Lung (tissue), 12 donors: ENCODE results near the gene PLA2G4F. TPM values are rescaled to one million over a fixed set of nuclear protein-coding genes. Genes with fewer than 3 reads are reported as not detected.

ENCODE experiments used
- ATAC-seq: fragments of 200-7000 bp; cut with Tn5 transposase; one replicate; pipeline ENCODE4 v1.9.1; 2020; ENCODE audit warnings: moderate number of reproducible peaks; ENCODE audit not compliant: insufficient read depth, low FRiP score
- DNase-seq, 3 donors: peaks; one replicate each; pipeline ENCODE4 v3.0.0-alpha.2; 2013 to 2017
- H3K27ac ChIP-seq, 2 donors: one replicate each; pipeline ENCODE4 v1.5.1; 2013; ENCODE audit warnings: mild to moderate bottlenecking in 2 of 2, moderate library complexity in 2 of 2, control low read depth in 1 of 2, inconsistent platforms in 1 of 2, low read depth in 1 of 2, low read length in 1 of 2
- H3K27me3 ChIP-seq, 3 donors: one replicate each; pipeline ENCODE4 v1.5.1; 2013; ENCODE audit warnings: low read length in 2 of 3; ENCODE audit not compliant: control insufficient read depth in 3 of 3, insufficient read depth in 3 of 3
- H3K36me3 ChIP-seq, 4 donors: one replicate each; pipeline ENCODE4 v1.5.1; 2013; ENCODE audit warnings: low read length in 4 of 4, mild to moderate bottlenecking in 1 of 4, moderate library complexity in 1 of 4; ENCODE audit not compliant: control insufficient read depth in 4 of 4, insufficient read depth in 4 of 4
- H3K4me1 ChIP-seq, 5 donors: one replicate each; pipeline ENCODE4 v1.5.1; 2013; ENCODE audit warnings: low read length in 5 of 5, mild to moderate bottlenecking in 2 of 5, moderate library complexity in 1 of 5; ENCODE audit not compliant: control insufficient read depth in 5 of 5, insufficient read depth in 5 of 5
- H3K4me3 ChIP-seq: one replicate; pipeline ENCODE4 v1.5.1; 2013; ENCODE audit warnings: mild to moderate bottlenecking, control low read depth, moderate library complexity
- H3K9ac ChIP-seq, 2 donors: one replicate each; pipeline ENCODE4 v1.5.1; 2013; ENCODE audit warnings: low read length in 2 of 2, control low read depth in 1 of 2; ENCODE audit not compliant: insufficient read depth in 1 of 2
- H3K9me3 ChIP-seq, 4 donors: one replicate each; pipeline ENCODE4 v1.5.1; 2013; ENCODE audit warnings: low read length in 3 of 4, mild to moderate bottlenecking in 1 of 4, moderate library complexity in 1 of 4; ENCODE audit not compliant: control insufficient read depth in 4 of 4, insufficient read depth in 3 of 4
- WGBS, 2 donors: extraction: QIAGEN DNeasy Blood & Tissue Kit; methylation state at CpG; one replicate each; pipeline ENCODE4 v1.1.7; 2013; 5-methylcytosine and 5-hydroxymethylcytosine counted together
- polyA plus RNA-seq, 2 donors: library from polyadenylated mRNA; stranded (reverse); fragments of 200-250 nt; gene quantifications; one replicate each; pipeline ENCODE4 v1.2.1, GENCODE V29; 2013
- total RNA-seq, 2 donors: library from RNA; depleted of rRNA in 1 of 2; stranded (reverse); fragments of >200 nt in 1 of 2; gene quantifications; one replicate each; pipeline ENCODE4 v1.2.1, GENCODE V29; 2014 to 2021
- TF ChIP-seq, protein P1 (sequence below): IDR thresholded peaks from 2 replicates; pipeline ENCODE4 v1.5.1; 2012; ENCODE audit warnings: mild to moderate bottlenecking; ENCODE audit errors: control extremely low read depth, extremely low read depth
- donor health status: control.
- donor health status: control.
- donor health status: Bipolar disorder and iron deficiency.
- donor health status: healthy.
- donor health status: DM: yes; HTN: yes; CAD: no.

The PLA2G4F gene
- total and polyA plus RNA-seq, 4 donors = 10.9 to 116 (median 41.8) TPM

DNA sequence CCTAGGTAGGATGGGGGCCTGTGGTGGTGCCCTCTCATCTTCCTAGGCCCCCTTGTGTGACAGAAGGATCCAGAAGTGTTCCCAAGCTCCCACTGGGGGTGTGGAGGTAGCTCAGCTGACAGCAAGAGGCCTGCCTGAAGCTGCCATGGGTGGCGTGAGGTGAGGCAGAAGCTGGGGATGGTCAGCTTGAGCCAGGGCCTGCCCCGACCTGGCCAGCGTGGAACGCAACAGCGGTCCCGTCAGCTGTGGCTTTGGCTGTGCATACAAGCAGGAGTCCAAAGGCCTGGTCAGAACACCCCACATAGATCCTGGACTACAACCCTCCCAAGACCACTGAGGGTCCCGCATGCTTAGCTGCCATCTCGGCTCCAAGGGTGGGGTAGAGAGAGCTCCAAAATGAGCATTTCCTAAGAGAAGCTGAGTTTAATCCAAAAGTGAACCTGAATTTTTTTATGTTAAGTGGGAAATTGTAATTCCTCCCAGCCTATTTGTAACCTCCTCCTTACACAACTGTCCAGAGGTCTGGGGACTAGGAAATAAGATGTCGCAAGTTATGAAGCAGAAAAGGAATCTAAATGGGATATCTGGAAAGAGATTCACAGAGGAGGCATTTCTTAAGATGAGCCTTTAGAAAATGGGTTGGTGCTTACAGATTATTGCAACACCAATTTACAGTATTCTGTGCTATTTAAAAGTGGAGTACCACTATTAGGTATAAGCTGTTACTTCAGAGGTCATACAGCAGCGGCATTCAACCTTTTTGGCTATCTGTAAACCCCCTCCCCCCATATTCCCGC is 52.1 kb downstream of the PLA2G4F start:
- no peak for ATAC-seq
- Histone ChIP-seq H3K27me3 (no peaks in the 10 kb centered on the region), H3K9ac (no peak overlapping the region), H3K4me1 (peaks cover 0 to 14% (median 0%) of the 10 kb centered on the region in 5 donors), H3K27ac (no peak overlapping the region), H3K36me3 (no peaks in the 10 kb centered on the region), H3K4me3 (no peak overlapping the region), H3K9me3 (no peaks in the 10 kb centered on the region)
- 82 to 86% methylated on average over 11 of the region's 11 CpGs for WGBS, 2 donors
- no peak for DNase-seq
- TF ChIP-seq, protein P1, sequence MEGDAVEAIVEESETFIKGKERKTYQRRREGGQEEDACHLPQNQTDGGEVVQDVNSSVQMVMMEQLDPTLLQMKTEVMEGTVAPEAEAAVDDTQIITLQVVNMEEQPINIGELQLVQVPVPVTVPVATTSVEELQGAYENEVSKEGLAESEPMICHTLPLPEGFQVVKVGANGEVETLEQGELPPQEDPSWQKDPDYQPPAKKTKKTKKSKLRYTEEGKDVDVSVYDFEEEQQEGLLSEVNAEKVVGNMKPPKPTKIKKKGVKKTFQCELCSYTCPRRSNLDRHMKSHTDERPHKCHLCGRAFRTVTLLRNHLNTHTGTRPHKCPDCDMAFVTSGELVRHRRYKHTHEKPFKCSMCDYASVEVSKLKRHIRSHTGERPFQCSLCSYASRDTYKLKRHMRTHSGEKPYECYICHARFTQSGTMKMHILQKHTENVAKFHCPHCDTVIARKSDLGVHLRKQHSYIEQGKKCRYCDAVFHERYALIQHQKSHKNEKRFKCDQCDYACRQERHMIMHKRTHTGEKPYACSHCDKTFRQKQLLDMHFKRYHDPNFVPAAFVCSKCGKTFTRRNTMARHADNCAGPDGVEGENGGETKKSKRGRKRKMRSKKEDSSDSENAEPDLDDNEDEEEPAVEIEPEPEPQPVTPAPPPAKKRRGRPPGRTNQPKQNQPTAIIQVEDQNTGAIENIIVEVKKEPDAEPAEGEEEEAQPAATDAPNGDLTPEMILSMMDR = no peak

- Histone ChIP-seq H3K27ac (no peak overlapping the region), H3K36me3 (no peaks in the 10 kb centered on the region), H3K9ac (no peak overlapping the region), H3K4me1 (peaks cover 0 to 14% (median 0%) of the 10 kb centered on the region in 5 donors), H3K4me3 (no peak overlapping the region), H3K9me3 (no peaks in the 10 kb centered on the region), H3K27me3 (no peaks in the 10 kb centered on the region)
- TF ChIP-seq, protein P1 = no peak
- WGBS, 2 donors = 63 to 72% methylated on average over 6 of the region's 6 CpGs
- DNase-seq = no peak
- no peak for ATAC-seq
Measured at GRCh38 chr15:42102646-42103235, 53.7 kb downstream of the PLA2G4F start.

DNA sequence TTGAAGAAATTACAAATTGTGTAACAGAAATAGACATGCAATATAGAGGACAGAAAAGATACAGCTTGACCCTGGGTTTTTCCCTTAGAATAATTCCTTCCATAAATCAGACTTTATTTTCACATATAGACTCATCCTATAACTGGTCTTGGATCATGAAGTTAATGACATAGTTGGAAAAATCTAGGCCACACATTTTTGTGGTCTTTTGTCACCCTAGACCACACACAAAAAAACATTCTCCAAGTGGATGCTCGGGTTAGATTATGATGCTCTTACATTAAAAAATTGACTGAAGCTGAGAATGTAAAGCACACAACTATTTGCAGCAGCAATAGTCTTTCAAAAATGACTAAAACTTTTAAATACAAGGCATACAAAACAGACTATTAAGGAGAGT is 54.6 kb downstream of the PLA2G4F start:
- TF ChIP-seq, protein P1 = no peak
- Histone ChIP-seq H3K9me3 (no peaks in the 10 kb centered on the region), H3K36me3 (no peaks in the 10 kb centered on the region), H3K9ac (no peak overlapping the region), H3K4me1 (peaks cover 0 to 14% (median 0%) of the 10 kb centered on the region in 5 donors), H3K27me3 (no peaks in the 10 kb centered on the region), H3K27ac (no peak overlapping the region), H3K4me3 (no peak overlapping the region)
- DNase-seq (no peak), ATAC-seq (no peak)
- 78 to 87% methylated on average over 1 of the region's 1 CpG for WGBS, 2 donors
